WI38 (cell line): Measurements from ENCODE around the gene TSPAN18.

Experiments
- H3K4me3 ChIP-seq: 2 replicates; pipeline ENCODE4 v1.5.1; 2011; ENCODE audit warnings: low read depth, mild to moderate bottlenecking, control low read depth, low read length
- CTCF ChIP-seq: IDR thresholded peaks from 2 replicates; pipeline ENCODE4 v1.5.1; 2012; ENCODE audit warnings: low read depth, mild to moderate bottlenecking, control low read depth, low read length

Gene TSPAN18

GRCh38 chr11:44880953-44881352 lies 154.2 kb downstream of the TSPAN18 start:
- no peak overlapping the region for H3K4me3 ChIP-seq
- no peak for TF ChIP-seq CTCF

- no peak for TF ChIP-seq CTCF
Measured at GRCh38 chr11:44883277-44883676, 156.5 kb downstream of the TSPAN18 start.

GRCh38 chr11:44884056-44884455 lies 157.3 kb downstream of the TSPAN18 start:
- no peak for TF ChIP-seq CTCF
- H3K4me3 ChIP-seq: no peak overlapping the region

More at GRCh38 chr11:44883277-44883676, 156.5 kb downstream of the TSPAN18 start:
- H3K4me3 ChIP-seq: no peak overlapping the region

- TF ChIP-seq CTCF: no peak
Measured at GRCh38 chr11:44885065-44885810, 158.5 kb downstream of the TSPAN18 start.

GRCh38 chr11:44885919-44886789 lies 159.4 kb downstream of the TSPAN18 start:
- no peak overlapping the region for H3K4me3 ChIP-seq
- no peak for TF ChIP-seq CTCF

More at GRCh38 chr11:44885065-44885810, 158.5 kb downstream of the TSPAN18 start:
- H3K4me3 ChIP-seq: no peak overlapping the region

GRCh38 chr11:44886790-44887140 lies 160.0 kb downstream of the TSPAN18 start:
- no peak for TF ChIP-seq CTCF
- H3K4me3 ChIP-seq: no peak overlapping the region

GRCh38 chr11:44887636-44888035 lies 160.9 kb downstream of the TSPAN18 start:
- H3K4me3 ChIP-seq: no peak overlapping the region
- TF ChIP-seq CTCF: no peak
